Gastroesophageal sphincter (tissue), 3 donors: Measurements from ENCODE around the gene IFNW1.

ENCODE experiments used
- EP300 ChIP-seq: sonication (generic); formaldehyde crosslinking; IDR thresholded peaks from one replicate; pipeline ENCODE4 v1.6.1; 2017; ENCODE audit warnings: antibody characterized with exemption, mild to moderate bottlenecking
- POLR2A ChIP-seq, 2 donors: fragments of 450-650 bp; IDR thresholded peaks; one replicate each; pipeline ENCODE4 v1.6.1; 2017; ENCODE audit warnings: antibody characterized with exemption in 2 of 2, mild to moderate bottlenecking in 2 of 2, moderate library complexity in 1 of 2
- POLR2AphosphoS5 ChIP-seq: sonication (generic); formaldehyde crosslinking; IDR thresholded peaks from one replicate; pipeline ENCODE4 v1.6.1; 2017; ENCODE audit warnings: antibody characterized with exemption
- TF ChIP-seq, protein P1 (sequence below), 4 experiments: fragments of 200-600 bp in 2 of 4; fragments of 450-650 bp in 2 of 4; sonication (generic) in 1 of 4; IDR thresholded peaks; one replicate each; pipeline ENCODE4 v1.5.1; 2017 to 2019; ENCODE audit warnings: antibody characterized with exemption in 4 of 4, mild to moderate bottlenecking in 2 of 4, moderate library complexity in 2 of 4

DNA sequence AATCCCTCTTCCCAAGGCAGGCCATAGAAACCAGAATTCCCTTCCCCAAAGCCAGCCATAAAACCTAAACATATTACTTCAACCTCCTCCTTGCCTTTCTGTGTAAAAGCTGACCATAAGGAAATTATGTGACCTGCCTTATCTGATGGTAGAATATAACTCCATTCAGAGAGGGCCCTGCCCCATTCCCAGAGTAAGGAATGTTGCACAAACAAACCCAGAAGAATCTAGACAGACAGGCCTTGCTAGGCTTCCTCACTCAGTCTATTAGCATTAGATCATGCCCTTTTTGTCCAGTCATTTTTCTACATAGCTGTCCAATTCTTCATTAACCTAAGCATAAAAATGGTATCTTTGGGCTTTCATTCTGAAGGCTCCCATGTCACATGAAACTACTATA, 46.1 kb downstream of the IFNW1 start:
- TF ChIP-seq, protein P1, sequence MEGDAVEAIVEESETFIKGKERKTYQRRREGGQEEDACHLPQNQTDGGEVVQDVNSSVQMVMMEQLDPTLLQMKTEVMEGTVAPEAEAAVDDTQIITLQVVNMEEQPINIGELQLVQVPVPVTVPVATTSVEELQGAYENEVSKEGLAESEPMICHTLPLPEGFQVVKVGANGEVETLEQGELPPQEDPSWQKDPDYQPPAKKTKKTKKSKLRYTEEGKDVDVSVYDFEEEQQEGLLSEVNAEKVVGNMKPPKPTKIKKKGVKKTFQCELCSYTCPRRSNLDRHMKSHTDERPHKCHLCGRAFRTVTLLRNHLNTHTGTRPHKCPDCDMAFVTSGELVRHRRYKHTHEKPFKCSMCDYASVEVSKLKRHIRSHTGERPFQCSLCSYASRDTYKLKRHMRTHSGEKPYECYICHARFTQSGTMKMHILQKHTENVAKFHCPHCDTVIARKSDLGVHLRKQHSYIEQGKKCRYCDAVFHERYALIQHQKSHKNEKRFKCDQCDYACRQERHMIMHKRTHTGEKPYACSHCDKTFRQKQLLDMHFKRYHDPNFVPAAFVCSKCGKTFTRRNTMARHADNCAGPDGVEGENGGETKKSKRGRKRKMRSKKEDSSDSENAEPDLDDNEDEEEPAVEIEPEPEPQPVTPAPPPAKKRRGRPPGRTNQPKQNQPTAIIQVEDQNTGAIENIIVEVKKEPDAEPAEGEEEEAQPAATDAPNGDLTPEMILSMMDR (IDR thresholded peaks at IDR 0.05) = no peak
- no peak for TF ChIP-seq POLR2A (IDR thresholded peaks at IDR 0.05)
- TF ChIP-seq POLR2AphosphoS5 = no peak
- TF ChIP-seq EP300 = no peak
